ENCODE results near the gene ZRANB1.

ZRANB1 gene

GRCh38 chr10:125026036-125026931 lies 84.4 kb downstream of the ZRANB1 start:
- DNase-seq (ENCODE audit: low read depth): no peak
- H3K4me3 ChIP-seq (ENCODE audit: low read depth, low read length): no peak overlapping the region

GRCh38 chr10:125026974-125027735 lies 85.2 kb downstream of the ZRANB1 start:
- no peak for DNase-seq (ENCODE audit: low read depth)
- no peak overlapping the region for H3K4me3 ChIP-seq (ENCODE audit: low read depth, low read length)

- DNase-seq (ENCODE audit: low read depth): no peak
- no peak overlapping the region for H3K4me3 ChIP-seq (ENCODE audit: low read depth, low read length)
Measured at GRCh38 chr10:125027871-125028869, 86.2 kb downstream of the ZRANB1 start.

GRCh38 chr10:125029584-125030242 lies 87.8 kb downstream of the ZRANB1 start:
- no peak for DNase-seq (ENCODE audit: low read depth)
- H3K4me3 ChIP-seq (ENCODE audit: low read depth, low read length): no peak overlapping the region

- H3K4me3 ChIP-seq (ENCODE audit: low read depth, low read length): no peak overlapping the region
- DNase-seq (ENCODE audit: low read depth): no peak
Measured at GRCh38 chr10:125030567-125031197, 88.8 kb downstream of the ZRANB1 start.

GRCh38 chr10:125032474-125033020 lies 90.6 kb downstream of the ZRANB1 start:
- no peak for DNase-seq (ENCODE audit: low read depth)
- H3K4me3 ChIP-seq (ENCODE audit: low read depth, low read length): no peak overlapping the region

GRCh38 chr10:125033146-125033924 lies 91.4 kb downstream of the ZRANB1 start:
- no peak overlapping the region for H3K4me3 ChIP-seq (ENCODE audit: low read depth, low read length)
- DNase-seq (ENCODE audit: low read depth): no peak

- no peak overlapping the region for H3K4me3 ChIP-seq (ENCODE audit: low read depth, low read length)
- no peak for DNase-seq (ENCODE audit: low read depth)
Measured at GRCh38 chr10:125034675-125035074, 92.8 kb downstream of the ZRANB1 start.

- DNase-seq (ENCODE audit: low read depth): peak; percentile 94
- peak overlapping the region; percentile 13 for H3K4me3 ChIP-seq (ENCODE audit: low read depth, low read length)
Measured at GRCh38 chr10:125035136-125035535, 93.2 kb downstream of the ZRANB1 start.

GRCh38 chr10:125035588-125036295 lies 93.8 kb downstream of the ZRANB1 start:
- peak overlapping the region; percentile 13 for H3K4me3 ChIP-seq (ENCODE audit: low read depth, low read length)
- DNase-seq (ENCODE audit: low read depth): no peak

GRCh38 chr10:125037145-125037877 lies 95.4 kb downstream of the ZRANB1 start:
- DNase-seq (ENCODE audit: low read depth): no peak
- H3K4me3 ChIP-seq (ENCODE audit: low read depth, low read length): no peak overlapping the region
